Measurements from ENCODE around the gene PPP1R9A.

Gene PPP1R9A

GRCh38 chr7:94907026-94907810 lies at the start of gene PPP1R9A:
Gene PPP1R9A (plus strand): TSS chr7:94907594. CDS start chr7:94910114, 2,520 bp downstream.
- DNase-seq (ENCODE audit: low spot score) = no peak

GRCh38 chr7:94871132-94871531 lies 36.3 kb upstream of the PPP1R9A start:
- no peak for DNase-seq (ENCODE audit: low spot score)

GRCh38 chr7:94873239-94873638 lies 34.2 kb upstream of the PPP1R9A start:
- no peak for DNase-seq (ENCODE audit: low spot score)

GRCh38 chr7:94874036-94874785 lies 33.2 kb upstream of the PPP1R9A start:
- no peak for DNase-seq (ENCODE audit: low spot score)

GRCh38 chr7:94875201-94875600 lies 32.2 kb upstream of the PPP1R9A start:
- DNase-seq (ENCODE audit: low spot score) = no peak

GRCh38 chr7:94877731-94878670 lies 29.4 kb upstream of the PPP1R9A start:
- no peak for DNase-seq (ENCODE audit: low spot score)

- no peak for DNase-seq (ENCODE audit: low spot score)
Observed at GRCh38 chr7:94882891-94883290, 24.5 kb upstream of the PPP1R9A start.

GRCh38 chr7:94883616-94884015 lies 23.8 kb upstream of the PPP1R9A start:
- DNase-seq (ENCODE audit: low spot score) = no peak

GRCh38 chr7:94888551-94888950 lies 18.8 kb upstream of the PPP1R9A start:
- DNase-seq (ENCODE audit: low spot score) = no peak

GRCh38 chr7:94888995-94889523 lies 18.3 kb upstream of the PPP1R9A start:
- no peak for DNase-seq (ENCODE audit: low spot score)

GRCh38 chr7:94890216-94890615 lies 17.2 kb upstream of the PPP1R9A start:
- no peak for DNase-seq (ENCODE audit: low spot score)

- DNase-seq (ENCODE audit: low spot score) = no peak
Observed at GRCh38 chr7:94893661-94894060, 13.7 kb upstream of the PPP1R9A start.

GRCh38 chr7:94897541-94897940 lies 9.9 kb upstream of the PPP1R9A start:
- DNase-seq (ENCODE audit: low spot score) = no peak

GRCh38 chr7:94898340-94898739 lies 9.1 kb upstream of the PPP1R9A start:
- no peak for DNase-seq (ENCODE audit: low spot score)

GRCh38 chr7:94901981-94902380 lies 5.4 kb upstream of the PPP1R9A start:
- no peak for DNase-seq (ENCODE audit: low spot score)

GRCh38 chr7:94903971-94904370 lies 3.4 kb upstream of the PPP1R9A start:
- DNase-seq (ENCODE audit: low spot score) = no peak

GRCh38 chr7:94904982-94905381 lies 2.4 kb upstream of the PPP1R9A start:
- DNase-seq (ENCODE audit: low spot score) = no peak

- no peak for DNase-seq (ENCODE audit: low spot score)
Observed at GRCh38 chr7:94906065-94906851, 1.1 kb upstream of the PPP1R9A start.

GRCh38 chr7:94907811-94908322 lies 473 bp downstream of the PPP1R9A start:
- no peak for DNase-seq (ENCODE audit: low spot score)

GRCh38 chr7:94908323-94909178 lies 1.2 kb downstream of the PPP1R9A start:
- no peak for DNase-seq (ENCODE audit: low spot score)
